Smooth muscle cell of trachea (primary cell): ENCODE measurements around the gene MRPL18. TPM values are rescaled to one million over a fixed set of nuclear protein-coding genes. Genes with fewer than 3 reads are reported as not detected.

Experiments
- total RNA-seq: library from RNA; depleted of rRNA; stranded (reverse); fragments of >200 nt; gene quantifications from 2 replicates; pipeline ENCODE4 v1.2.1, GENCODE V29; 2014

MRPL18 gene
- 78.4 and 107 TPM in 2 replicates for total RNA-seq

GRCh38 chr6:159790149-159790955 is at the start of gene MRPL18:
MRPL18 (plus strand) TSS chr6:159790467; CDS start chr6:159790588, 121 bp downstream.

GRCh38 chr6:159761873-159762680 is 28.2 kb upstream of the MRPL18 start, which contains the start of gene ACAT2:
ACAT2 (plus strand) TSS chr6:159762045; CDS start chr6:159762088, 43 bp downstream.

GRCh38 chr6:159789377-159790148 is 704 bp upstream of the MRPL18 start, which contains the start of gene TCP1:
TCP1 (minus strand) TSS chr6:159789602; CDS start chr6:159789468, 134 bp downstream.

GRCh38 chr6:159800141-159800865 is 10.0 kb downstream of the MRPL18 start, which contains the start of gene PNLDC1:
PNLDC1 (plus strand) TSS chr6:159800276; CDS start chr6:159800308, 32 bp downstream.

Other genes starting within 250 kb of the MRPL18 start
- 213 and 2,364 TPM in 2 replicates for gene SOD2, start 97.2 kb upstream of the MRPL18 start, total RNA-seq
- gene WTAP, start 63.0 kb upstream of the MRPL18 start, total RNA-seq: 99.6 and 129 TPM in 2 replicates
- gene ACAT2, start 28.4 kb upstream of the MRPL18 start, total RNA-seq: 19.0 and 76.8 TPM in 2 replicates
- 273 and 275 TPM in 2 replicates for gene TCP1, start 865 bp upstream of the MRPL18 start, total RNA-seq
- not detected in 2 replicates for gene PNLDC1, start 9.8 kb downstream of the MRPL18 start, total RNA-seq
- not detected in 2 replicates for gene MAS1, start 100.5 kb downstream of the MRPL18 start, total RNA-seq
- gene IGF2R, start 178.6 kb downstream of the MRPL18 start, total RNA-seq: 170 and 264 TPM in 2 replicates